Measurements from ENCODE around the gene SRPK2. TPM values are rescaled to one million over a fixed set of nuclear protein-coding genes. Genes with fewer than 3 reads are reported as not detected.

The SRPK2 gene
- total and polyA plus RNA-seq, 9 donors, result 15.2 to 50.0 (median 37.8) TPM

- intact Hi-C loops (cut with DNase I), result no loop called here
- Histone ChIP-seq H3K27ac (no peak overlapping the region), H3K9me3 (no peaks in the 10 kb centered on the region), H3K4me3 (no peak overlapping the region), H3K4me1 (ENCODE audit: insufficient read depth) (no peaks in the 10 kb centered on the region), H3K36me3 (no peaks in the 10 kb centered on the region), H3K27me3 (no peaks in the 10 kb centered on the region)
- TF ChIP-seq POLR2A (IDR thresholded peaks at IDR 0.05) (no peak), EP300 (IDR thresholded peaks at IDR 0.05) (no peak)
- TF ChIP-seq, protein P1, sequence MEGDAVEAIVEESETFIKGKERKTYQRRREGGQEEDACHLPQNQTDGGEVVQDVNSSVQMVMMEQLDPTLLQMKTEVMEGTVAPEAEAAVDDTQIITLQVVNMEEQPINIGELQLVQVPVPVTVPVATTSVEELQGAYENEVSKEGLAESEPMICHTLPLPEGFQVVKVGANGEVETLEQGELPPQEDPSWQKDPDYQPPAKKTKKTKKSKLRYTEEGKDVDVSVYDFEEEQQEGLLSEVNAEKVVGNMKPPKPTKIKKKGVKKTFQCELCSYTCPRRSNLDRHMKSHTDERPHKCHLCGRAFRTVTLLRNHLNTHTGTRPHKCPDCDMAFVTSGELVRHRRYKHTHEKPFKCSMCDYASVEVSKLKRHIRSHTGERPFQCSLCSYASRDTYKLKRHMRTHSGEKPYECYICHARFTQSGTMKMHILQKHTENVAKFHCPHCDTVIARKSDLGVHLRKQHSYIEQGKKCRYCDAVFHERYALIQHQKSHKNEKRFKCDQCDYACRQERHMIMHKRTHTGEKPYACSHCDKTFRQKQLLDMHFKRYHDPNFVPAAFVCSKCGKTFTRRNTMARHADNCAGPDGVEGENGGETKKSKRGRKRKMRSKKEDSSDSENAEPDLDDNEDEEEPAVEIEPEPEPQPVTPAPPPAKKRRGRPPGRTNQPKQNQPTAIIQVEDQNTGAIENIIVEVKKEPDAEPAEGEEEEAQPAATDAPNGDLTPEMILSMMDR (IDR thresholded peaks at IDR 0.05), result no peak
- WGBS, 3 donors, result 74 to 77% (median 77%) methylated on average over 6 of the region's 6 CpGs
- no peak for DNase-seq
Observed at GRCh38 chr7:105284014-105284413, 104.7 kb downstream of the SRPK2 start.

- H3K9me3 ChIP-seq, result no peaks in the 10 kb centered on the region
- intact Hi-C loops (cut with DNase I), result no loop called here
- 89 to 92% (median 91%) methylated on average over 2 of the region's 2 CpGs for WGBS, 3 donors
- no peak overlapping the region for H3K4me3 ChIP-seq
- DNase-seq, result no peak
- no peaks in the 10 kb centered on the region for H3K36me3 ChIP-seq
- TF ChIP-seq EP300 (IDR thresholded peaks at IDR 0.05) (no peak), POLR2A (IDR thresholded peaks at IDR 0.05) (no peak)
- TF ChIP-seq, protein P1 (IDR thresholded peaks at IDR 0.05), result no peak
- H3K27me3 ChIP-seq, result no peaks in the 10 kb centered on the region
- no peak overlapping the region for H3K27ac ChIP-seq
- no peaks in the 10 kb centered on the region for H3K4me1 ChIP-seq (ENCODE audit: insufficient read depth)
Observed at GRCh38 chr7:105281966-105282365, 106.8 kb downstream of the SRPK2 start.

DNA sequence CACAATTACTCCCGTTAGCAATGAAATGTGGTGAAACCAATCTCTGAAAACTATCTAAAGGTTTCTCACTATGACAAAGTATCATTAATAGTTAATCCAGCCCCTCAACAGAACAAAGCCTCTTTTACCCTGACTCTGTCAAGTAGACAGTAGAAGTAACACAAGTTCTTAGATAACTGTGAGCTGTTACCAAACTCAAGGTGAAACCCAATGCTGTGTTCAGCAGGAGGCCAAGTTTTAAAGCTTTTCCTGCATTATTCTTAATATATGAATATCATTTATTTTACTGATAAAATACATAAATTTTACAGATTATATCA, 109.1 kb downstream of the SRPK2 start:
- 51 to 67% (median 52%) methylated on average over 1 of the region's 1 CpG for WGBS, 3 donors
- no peak overlapping the region for H3K4me3 ChIP-seq
- no peaks in the 10 kb centered on the region for H3K9me3 ChIP-seq
- H3K27me3 ChIP-seq, result no peaks in the 10 kb centered on the region
- intact Hi-C loops (cut with DNase I), result no loop called here
- no peak overlapping the region for H3K27ac ChIP-seq
- TF ChIP-seq EP300 (IDR thresholded peaks at IDR 0.05) (no peak), POLR2A (IDR thresholded peaks at IDR 0.05) (no peak)
- TF ChIP-seq, protein P1 (IDR thresholded peaks at IDR 0.05), result no peak
- no peak for DNase-seq
- H3K4me1 ChIP-seq (ENCODE audit: insufficient read depth), result no peaks in the 10 kb centered on the region
- no peaks in the 10 kb centered on the region for H3K36me3 ChIP-seq

DNA sequence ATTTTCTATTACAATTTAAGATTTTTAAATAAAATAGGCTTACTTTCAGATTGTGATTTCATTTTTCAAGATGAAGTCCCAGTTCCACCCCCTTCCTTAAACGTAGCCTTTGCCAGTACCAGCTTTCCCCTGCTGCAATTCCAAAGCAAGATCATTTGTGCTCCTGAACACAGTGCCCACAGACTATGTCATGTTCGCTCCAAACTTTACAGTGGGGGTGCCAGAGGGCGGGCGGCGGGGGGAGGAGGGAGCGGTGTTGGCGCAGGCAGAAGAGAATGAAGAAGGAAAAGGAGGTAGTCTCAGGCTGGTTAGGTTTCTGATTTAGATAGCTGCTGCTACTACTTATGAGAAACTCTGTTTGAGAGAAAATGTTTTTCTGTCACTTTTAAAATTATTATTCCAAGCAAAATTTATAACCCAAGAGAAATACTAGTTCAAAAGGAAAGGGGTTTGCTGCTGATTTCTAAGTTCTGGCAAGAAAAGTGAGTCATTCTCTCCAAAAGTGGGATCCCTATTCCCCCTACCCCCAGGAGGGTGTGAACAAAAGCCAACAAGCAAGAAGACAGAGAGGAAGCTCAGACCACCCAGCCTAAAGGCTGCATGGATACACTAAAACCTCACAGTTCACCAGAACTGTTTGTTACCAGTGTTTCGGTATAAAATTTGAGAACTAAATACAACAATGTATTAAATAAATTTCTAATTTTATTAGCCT, 109.6 kb downstream of the SRPK2 start:
- Histone ChIP-seq H3K4me1 (ENCODE audit: insufficient read depth) (no peaks in the 10 kb centered on the region), H3K36me3 (no peaks in the 10 kb centered on the region), H3K9me3 (no peaks in the 10 kb centered on the region), H3K27ac (no peak overlapping the region), H3K4me3 (no peak overlapping the region), H3K27me3 (no peaks in the 10 kb centered on the region)
- intact Hi-C loops (cut with DNase I), result no loop called here
- no peak for DNase-seq
- TF ChIP-seq EP300 (IDR thresholded peaks at IDR 0.05) (no peak), POLR2A (IDR thresholded peaks at IDR 0.05) (no peak)
- TF ChIP-seq, protein P1 (IDR thresholded peaks at IDR 0.05), result no peak
- WGBS, 3 donors, result 49 to 68% (median 53%) methylated on average over 8 of the region's 8 CpGs

Data from ovary (tissue), 9 donors.